Sigmoid colon (tissue), 7 donors: ENCODE results near the gene RNASE2. TPM values are rescaled to one million over a fixed set of nuclear protein-coding genes. Genes with fewer than 3 reads are reported as not detected.
"Not testable (repeated sequence)": the region's sequence is repeated elsewhere in the genome, so short reads cannot be mapped to it uniquely, and the experiment has no call there.

ENCODE experiments used
- DNase-seq: peaks from one replicate; pipeline ENCODE4 v3.0.0-alpha.2; 2019
- H3K27ac ChIP-seq, 4 donors: fragments of 200-600 bp; sonication (generic); one replicate each; pipeline ENCODE4 v1.5.1; 2016 to 2019; ENCODE audit warnings: mild to moderate bottlenecking in 1 of 4
- H3K27me3 ChIP-seq, 3 donors: fragments of 200-600 bp; sonication (generic); one replicate each; pipeline ENCODE4 v1.5.1; 2019; ENCODE audit warnings: mild to moderate bottlenecking in 1 of 3
- H3K36me3 ChIP-seq, 4 donors: fragments of 200-600 bp; sonication (generic); one replicate each; pipeline ENCODE4 v1.5.1; 2016 to 2019
- H3K4me1 ChIP-seq, 4 donors: fragments of 200-600 bp; sonication (generic); one replicate each; pipeline ENCODE4 v1.5.1; 2017 to 2019
- H3K4me3 ChIP-seq, 4 donors: fragments of 200-600 bp; sonication (generic); one replicate each; pipeline ENCODE4 v1.5.1; 2017 to 2019; ENCODE audit warnings: mild to moderate bottlenecking in 2 of 4, moderate library complexity in 1 of 4
- H3K9me3 ChIP-seq, 4 donors: fragments of 200-600 bp in 3 of 4; sonication (generic) in 3 of 4; one replicate each; pipeline versions ENCODE4 v1.5.1 to v1.6.1; 2013 to 2019
- CTCF ChIP-seq, 4 experiments: fragments of 450-650 bp in 3 of 4; fragments of 200-600 bp in 1 of 4; IDR thresholded peaks; one replicate each; pipeline ENCODE4 v1.5.1; 2016 to 2019; ENCODE audit warnings: antibody characterized with exemption in 4 of 4, mild to moderate bottlenecking in 3 of 4, moderate library complexity in 2 of 4
- EP300 ChIP-seq, 4 donors: sonication (generic); formaldehyde crosslinking; IDR thresholded peaks; one replicate each; pipeline ENCODE4 v1.6.1; 2017; ENCODE audit warnings: antibody characterized with exemption in 4 of 4
- POLR2A ChIP-seq, 2 donors: fragments of 450-650 bp; IDR thresholded peaks; one replicate each; pipeline ENCODE4 v1.6.1; 2016; ENCODE audit warnings: antibody characterized with exemption in 2 of 2, mild to moderate bottlenecking in 2 of 2, moderate library complexity in 2 of 2
- POLR2AphosphoS5 ChIP-seq, 4 donors: sonication (generic); formaldehyde crosslinking; IDR thresholded peaks; one replicate each; pipeline ENCODE4 v1.6.1; 2017; ENCODE audit warnings: antibody characterized with exemption in 4 of 4
- WGBS, 2 donors: extraction: QIAGEN DNeasy Blood & Tissue Kit; methylation state at CpG; one replicate each; pipeline ENCODE4 v1.1.7; 2013; 5-methylcytosine and 5-hydroxymethylcytosine counted together
- intact Hi-C: fragments of 100-400 bp; cut with DNase I; formaldehyde crosslinking; loops from one replicate; pipeline ENCODE4 v1.15.1; 2023
- polyA plus RNA-seq, 3 donors: library from polyadenylated mRNA; stranded (reverse); fragments of 200-250 nt; gene quantifications; one replicate each; pipeline ENCODE4 v1.2.3, GENCODE V29; 2013
- total RNA-seq, 4 donors: library from RNA; depleted of rRNA; stranded (reverse); fragments of >200 nt; gene quantifications; one replicate each; pipeline ENCODE4 v1.1.0, GENCODE V29; 2016
- donor health status: healthy with polysubstance abuse.
- donor health status: Bipolar disorder and iron deficiency.
- donor health status: healthy.

RNASE2 gene
- total and polyA plus RNA-seq, 7 donors, result 2.1 to 14.3 (median 3.1) TPM; not detected in 2

GRCh38 chr14:20982646-20983369 lies 27.5 kb downstream of the RNASE2 start:
- intact Hi-C loops, result no loop called here
- Histone ChIP-seq H3K4me3 (no peak overlapping the region), H3K27ac (no peak overlapping the region), H3K9me3 (no peaks in the 10 kb centered on the region), H3K27me3 (no peaks in the 10 kb centered on the region), H3K36me3 (no peaks in the 10 kb centered on the region), H3K4me1 (peaks cover 0 to 7% (median 0%) of the 10 kb centered on the region in 4 donors)
- TF ChIP-seq POLR2AphosphoS5 (IDR thresholded peaks at IDR 0.05) (no peak), EP300 (IDR thresholded peaks at IDR 0.05) (no peak), CTCF (IDR thresholded peaks at IDR 0.05) (no peak)
- WGBS, 2 donors, result 79 to 81% methylated on average over 2 of the region's 2 CpGs
- DNase-seq, result no peak

GRCh38 chr14:20985650-20986049 lies 30.4 kb downstream of the RNASE2 start:
- intact Hi-C loops, H3K27me3 ChIP-seq, H3K4me3 ChIP-seq, H3K36me3 ChIP-seq, DNase-seq, H3K9me3 ChIP-seq, H3K27ac ChIP-seq: not testable (repeated sequence)
- 92 to 95% methylated on average over 4 of the region's 4 CpGs for WGBS, 2 donors
- H3K4me1 ChIP-seq, result peaks cover 0 to 21% (median 11%) of the 10 kb centered on the region in 4 donors

- H3K4me1 ChIP-seq, result peaks cover 0 to 32% (median 23%) of the 10 kb centered on the region in 4 donors
- H3K9me3 ChIP-seq, result no peaks in the 10 kb centered on the region
- TF ChIP-seq CTCF (IDR thresholded peaks at IDR 0.05) (no peak), POLR2AphosphoS5 (IDR thresholded peaks at IDR 0.05) (peak in 3 of 4 donors; percentile 16 to 31 (median 20)), EP300 (IDR thresholded peaks at IDR 0.05) (no peak), POLR2A (IDR thresholded peaks at IDR 0.05) (no peak)
- peak overlapping the region in 2 of 4 donors; percentile 43 to 55 for H3K27ac ChIP-seq
- DNase-seq, result no peak
- H3K4me3 ChIP-seq, result no peak overlapping the region
- WGBS, 2 donors, result 58 to 63% methylated on average over 2 of the region's 2 CpGs
- intact Hi-C loops, result no loop called here
- peaks cover 0 to 5% (median 0%) of the 10 kb centered on the region in 4 donors for H3K36me3 ChIP-seq
- H3K27me3 ChIP-seq, result no peaks in the 10 kb centered on the region
Measured at GRCh38 chr14:20986811-20987210, 31.5 kb downstream of the RNASE2 start.

GRCh38 chr14:20988717-20989470 lies 33.6 kb downstream of the RNASE2 start:
- peak overlapping the region; percentile 81 to 86 (median 84) for H3K27ac ChIP-seq
- DNase-seq, result no peak
- peak overlapping the region in 3 of 4 donors; percentile 67 to 88 (median 72) for H3K4me3 ChIP-seq
- H3K27me3 ChIP-seq, result no peaks in the 10 kb centered on the region
- no peak for TF ChIP-seq POLR2AphosphoS5 (IDR thresholded peaks at IDR 0.05)
- no peak for TF ChIP-seq EP300 (IDR thresholded peaks at IDR 0.05)
- no peak for TF ChIP-seq CTCF (IDR thresholded peaks at IDR 0.05)
- TF ChIP-seq POLR2A (IDR thresholded peaks at IDR 0.05), result no peak
- peaks cover 0 to 38% (median 25%) of the 10 kb centered on the region in 4 donors for H3K4me1 ChIP-seq
- 84 to 85% methylated on average over 15 of the region's 15 CpGs for WGBS, 2 donors
- intact Hi-C loops, result no loop called here
- H3K9me3 ChIP-seq, result no peaks in the 10 kb centered on the region
- peaks cover 11 to 24% (median 20%) of the 10 kb centered on the region in 4 donors for H3K36me3 ChIP-seq

- DNase-seq, result no peak
- H3K4me3 ChIP-seq, result peak overlapping the region in 3 of 4 donors; percentile 67 to 88 (median 72)
- 1% methylated on average over 11 of the region's 11 CpGs for WGBS, 2 donors
- H3K27ac ChIP-seq, result peak overlapping the region; percentile 81 to 86 (median 84)
- H3K27me3 ChIP-seq, result no peaks in the 10 kb centered on the region
- intact Hi-C loops, result no loop called here
- peaks cover 0 to 38% (median 25%) of the 10 kb centered on the region in 4 donors for H3K4me1 ChIP-seq
- peaks cover 16 to 29% (median 25%) of the 10 kb centered on the region in 4 donors for H3K36me3 ChIP-seq
- TF ChIP-seq POLR2AphosphoS5 (IDR thresholded peaks at IDR 0.05), result no peak
- TF ChIP-seq POLR2A (IDR thresholded peaks at IDR 0.05), result no peak
- TF ChIP-seq EP300 (IDR thresholded peaks at IDR 0.05), result no peak
- no peak for TF ChIP-seq CTCF (IDR thresholded peaks at IDR 0.05)
- no peaks in the 10 kb centered on the region for H3K9me3 ChIP-seq
Measured at GRCh38 chr14:20989471-20989786, 34.1 kb downstream of the RNASE2 start.
